Epithelial cell of proximal tubule (primary cell): ENCODE results near the gene KCP. TPM values are rescaled to one million over a fixed set of nuclear protein-coding genes. Genes with fewer than 3 reads are reported as not detected.

Experiments
- DNase-seq: peaks from one replicate; pipeline ENCODE4 v3.0.0-alpha.2; 2011; ENCODE audit warnings: low read depth
- H3K4me3 ChIP-seq: 2 replicates; pipeline ENCODE4 v1.5.1; 2011; ENCODE audit warnings: low read depth, mild to moderate bottlenecking, low read length
- total RNA-seq: library from RNA; depleted of rRNA; stranded (reverse); fragments of >200 nt; gene quantifications from 2 replicates; pipeline ENCODE4 v1.2.3, GENCODE V29; 2015
- TF ChIP-seq, protein P1 (sequence below): conservative IDR thresholded peaks from 2 replicates; pipeline ENCODE4 v1.5.1; 2012; ENCODE audit warnings: low read depth, mild to moderate bottlenecking, low read length

The KCP gene
- total RNA-seq, 1 donor from 2014 or later = 5.2 TPM

DNA sequence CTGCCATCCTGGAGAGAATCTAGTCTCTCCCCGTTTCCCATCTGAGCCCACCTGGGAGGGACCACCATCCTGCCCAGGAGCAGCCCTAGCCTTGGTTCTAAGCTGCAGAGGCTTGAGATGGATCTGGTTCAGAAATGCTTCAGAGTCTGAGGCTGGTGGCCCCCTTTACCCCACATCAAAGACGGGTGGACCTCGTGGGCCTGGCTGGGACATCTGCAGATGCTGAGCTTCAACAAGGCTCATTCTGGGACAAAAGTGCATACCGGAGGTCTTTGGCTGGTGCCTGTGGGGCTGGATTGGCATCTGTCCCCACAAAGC, 22.3 kb upstream of the KCP start:
- TF ChIP-seq, protein P1, sequence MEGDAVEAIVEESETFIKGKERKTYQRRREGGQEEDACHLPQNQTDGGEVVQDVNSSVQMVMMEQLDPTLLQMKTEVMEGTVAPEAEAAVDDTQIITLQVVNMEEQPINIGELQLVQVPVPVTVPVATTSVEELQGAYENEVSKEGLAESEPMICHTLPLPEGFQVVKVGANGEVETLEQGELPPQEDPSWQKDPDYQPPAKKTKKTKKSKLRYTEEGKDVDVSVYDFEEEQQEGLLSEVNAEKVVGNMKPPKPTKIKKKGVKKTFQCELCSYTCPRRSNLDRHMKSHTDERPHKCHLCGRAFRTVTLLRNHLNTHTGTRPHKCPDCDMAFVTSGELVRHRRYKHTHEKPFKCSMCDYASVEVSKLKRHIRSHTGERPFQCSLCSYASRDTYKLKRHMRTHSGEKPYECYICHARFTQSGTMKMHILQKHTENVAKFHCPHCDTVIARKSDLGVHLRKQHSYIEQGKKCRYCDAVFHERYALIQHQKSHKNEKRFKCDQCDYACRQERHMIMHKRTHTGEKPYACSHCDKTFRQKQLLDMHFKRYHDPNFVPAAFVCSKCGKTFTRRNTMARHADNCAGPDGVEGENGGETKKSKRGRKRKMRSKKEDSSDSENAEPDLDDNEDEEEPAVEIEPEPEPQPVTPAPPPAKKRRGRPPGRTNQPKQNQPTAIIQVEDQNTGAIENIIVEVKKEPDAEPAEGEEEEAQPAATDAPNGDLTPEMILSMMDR = no peak
- DNase-seq = no peak
- no peak overlapping the region for H3K4me3 ChIP-seq

DNA sequence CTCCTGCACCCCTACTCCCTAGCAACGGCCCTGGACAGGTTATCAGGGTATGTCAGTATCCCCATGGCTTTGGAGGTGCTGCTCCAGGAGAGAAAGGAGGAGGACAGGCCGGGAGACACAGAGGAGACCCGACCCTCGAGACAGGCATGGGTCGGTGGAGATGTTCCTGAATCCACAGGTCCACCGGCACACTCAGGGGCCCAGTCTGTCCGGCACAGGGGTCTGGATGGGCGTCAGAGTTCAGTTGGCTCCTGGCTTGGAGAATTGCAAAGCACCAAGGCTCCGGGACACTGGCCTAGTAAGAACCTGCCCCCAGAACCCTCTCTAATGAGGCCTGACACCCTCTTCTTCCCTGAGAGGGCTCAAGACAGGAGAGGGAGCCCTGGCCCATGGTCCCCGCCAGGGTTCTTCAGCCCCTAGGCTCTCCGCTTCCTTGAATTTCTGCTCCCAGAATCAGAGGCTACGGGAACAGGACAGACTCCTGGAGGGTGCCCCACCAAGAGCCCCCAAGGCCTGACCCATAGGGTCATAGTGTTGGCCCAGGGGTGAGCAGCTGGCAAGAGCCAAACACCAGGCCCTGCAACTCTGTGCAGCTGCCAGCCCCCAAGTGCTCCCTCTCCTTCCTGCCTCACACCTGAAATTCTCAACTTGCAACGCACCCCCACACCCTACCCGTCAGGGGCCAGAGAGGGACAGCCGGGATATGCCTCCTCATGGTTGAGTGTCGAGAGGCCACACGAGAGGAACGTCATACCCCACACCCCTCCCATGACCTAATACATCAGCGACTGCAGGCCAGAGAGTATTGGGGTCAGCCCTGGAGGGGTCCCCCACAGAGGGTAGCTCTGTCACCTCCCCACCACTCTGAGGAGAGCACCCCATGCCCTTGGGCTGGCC, 21.7 kb upstream of the KCP start:
- TF ChIP-seq, protein P1 = no peak
- no peak overlapping the region for H3K4me3 ChIP-seq

DNA sequence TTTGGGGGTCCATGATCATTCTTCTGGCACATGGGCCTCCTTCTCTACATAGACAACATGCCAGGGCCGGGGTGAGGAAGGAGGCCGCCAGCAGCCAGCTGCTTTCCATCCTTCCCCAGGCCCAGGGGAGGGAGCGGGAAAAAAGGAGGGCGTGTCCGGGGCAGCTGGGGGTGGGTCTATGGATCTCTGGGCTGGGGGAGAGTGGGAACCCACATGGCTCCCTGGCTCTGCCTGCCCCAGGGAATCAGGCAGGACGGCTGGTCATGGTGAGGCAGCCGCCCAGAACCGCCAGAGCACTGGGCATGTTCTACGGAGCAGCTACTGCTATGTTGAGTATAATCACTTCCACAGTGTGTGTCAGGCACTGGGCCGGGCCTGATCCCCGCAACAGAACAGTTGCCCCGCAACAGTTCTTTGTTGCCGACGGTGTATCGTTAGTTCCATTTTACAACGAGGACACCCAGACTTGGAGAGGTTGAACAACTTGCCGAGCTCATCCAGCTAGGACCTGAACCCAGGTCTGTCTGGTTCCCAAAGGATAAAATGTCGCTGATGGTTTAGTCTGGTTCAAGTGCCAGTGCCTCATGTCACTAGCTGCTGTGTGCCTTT, 20.8 kb upstream of the KCP start:
- DNase-seq = no peak
- TF ChIP-seq, protein P1 = no peak
- H3K4me3 ChIP-seq = no peak overlapping the region

More for the DNA sequence above, 21.7 kb upstream of the KCP start:
- no peak for DNase-seq

DNA sequence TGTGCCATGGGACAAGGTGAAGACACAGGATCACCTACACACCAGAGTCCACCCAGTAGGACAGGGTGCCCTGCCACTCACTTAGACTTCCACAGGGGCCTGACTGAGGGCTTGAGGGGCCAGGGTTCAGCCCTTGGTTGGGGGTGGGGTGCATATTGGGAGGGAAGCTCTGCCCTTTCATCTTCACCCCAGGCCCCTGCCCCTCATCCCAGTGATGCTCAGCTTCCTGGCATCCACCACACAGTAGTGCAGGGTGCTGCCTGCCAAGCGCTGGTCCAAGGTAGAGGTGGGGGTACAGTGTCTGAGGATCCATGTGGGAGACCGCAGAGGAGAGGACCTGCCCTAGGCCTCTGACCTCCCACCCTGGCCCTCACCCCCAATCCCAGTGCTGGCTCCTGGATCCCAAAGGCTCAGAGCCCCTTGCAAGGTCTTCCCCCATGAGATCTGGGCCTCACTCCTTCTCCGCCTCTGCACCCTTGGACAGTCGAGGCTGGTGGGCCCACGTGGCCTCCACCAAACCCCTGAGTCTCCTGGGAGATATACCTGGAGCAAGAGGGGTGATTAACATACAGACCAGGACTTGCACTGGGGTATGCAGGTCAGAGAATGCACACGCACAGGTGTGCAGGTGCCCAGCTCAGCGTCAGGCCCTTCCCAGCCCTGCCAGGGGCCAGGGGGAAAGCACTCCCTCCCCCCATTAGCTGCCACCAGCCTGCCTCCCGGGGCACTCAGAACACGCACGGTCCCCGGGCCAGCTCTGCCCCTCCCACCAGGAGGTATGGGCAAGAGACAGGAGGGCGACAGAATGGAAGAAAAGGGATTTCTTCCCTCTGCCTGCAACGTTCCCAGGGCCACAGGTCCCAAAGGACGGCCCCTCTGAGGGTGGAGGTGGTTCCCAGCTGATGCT, 18.6 kb upstream of the KCP start:
- DNase-seq = no peak
- H3K4me3 ChIP-seq = no peak overlapping the region
- TF ChIP-seq, protein P1 = no peak

DNA sequence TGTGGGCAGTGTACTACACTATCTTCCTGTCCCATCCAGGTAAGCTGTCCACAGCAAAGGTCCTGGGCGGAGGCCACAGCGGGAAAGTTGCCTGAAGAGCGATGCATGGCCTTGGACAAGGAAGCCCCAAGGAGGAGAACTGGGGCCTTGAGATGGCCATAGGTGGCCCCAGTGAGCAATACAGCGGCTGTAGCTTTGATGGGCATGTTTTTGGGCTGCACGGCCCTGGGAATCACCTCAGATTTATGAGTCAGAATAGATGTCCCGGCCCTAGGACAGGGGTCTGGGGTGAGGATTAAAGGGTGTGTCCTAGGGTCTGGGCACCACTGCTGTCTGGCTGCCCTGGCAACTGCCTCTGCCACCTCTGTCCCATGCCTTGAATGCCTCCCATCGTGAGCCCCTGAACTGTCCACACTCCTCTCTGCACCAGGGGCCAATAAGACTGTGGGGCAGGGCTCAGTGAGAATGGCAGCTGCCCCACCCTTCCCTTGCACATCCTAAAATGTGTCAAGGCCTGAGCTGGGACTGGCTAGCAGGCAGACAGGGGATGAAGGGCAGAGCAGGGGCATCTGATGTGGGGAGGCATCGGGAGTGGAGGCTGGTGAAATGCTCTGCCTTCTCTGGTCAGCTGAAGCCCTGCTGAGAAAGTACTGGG, 17.8 kb upstream of the KCP start:
- TF ChIP-seq, protein P1 = no peak
- no peak overlapping the region for H3K4me3 ChIP-seq
- no peak for DNase-seq

DNA sequence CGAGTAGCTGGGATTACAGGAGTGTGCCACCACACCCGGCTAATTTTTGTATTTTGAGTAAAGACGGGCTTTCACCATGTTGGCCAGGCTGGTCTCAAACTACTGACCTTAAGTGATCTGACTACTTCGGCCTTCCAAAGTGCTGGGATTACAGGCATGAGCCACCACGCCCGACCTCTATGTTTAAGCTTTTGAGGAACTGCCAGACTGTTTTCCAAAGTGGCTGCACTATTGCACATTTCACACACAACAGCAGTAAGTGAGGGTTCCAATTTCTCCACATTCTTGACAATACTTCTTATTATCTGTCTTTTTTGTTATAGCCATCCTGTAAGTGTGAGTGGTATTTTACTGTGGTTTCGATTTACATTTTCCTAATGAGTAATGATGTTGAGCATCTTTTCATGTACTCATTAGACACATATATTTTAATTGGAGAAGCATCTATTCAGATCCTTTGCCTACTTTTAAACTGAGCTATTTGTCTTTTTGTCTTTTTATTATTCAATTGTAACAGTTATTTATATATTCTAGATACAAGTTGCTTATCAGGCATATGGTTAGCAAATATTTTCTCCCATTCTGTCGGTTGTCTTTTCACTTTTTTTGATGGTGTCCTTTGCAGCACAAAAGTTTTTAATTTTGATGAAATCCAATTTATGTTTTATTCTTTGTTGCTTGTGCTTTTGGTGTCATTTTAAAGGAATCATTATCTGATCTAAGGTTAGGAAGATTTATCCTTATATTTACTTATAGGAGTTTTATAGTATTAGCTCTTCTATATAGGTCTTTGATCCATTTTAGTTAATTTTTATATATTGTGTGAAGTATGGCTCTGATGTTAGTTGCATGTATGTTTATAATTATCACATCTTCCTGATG, 14.4 kb upstream of the KCP start:
- TF ChIP-seq, protein P1 = no peak
- no peak overlapping the region for H3K4me3 ChIP-seq
- DNase-seq = no peak
